Muscle layer of duodenum (tissue), 2 donors: ENCODE measurements around the gene SLC6A18.

ENCODE experiments used
- H3K27ac ChIP-seq: one replicate; pipeline ENCODE4 v1.7.0; 2013; ENCODE audit warnings: mild to moderate bottlenecking, low read length
- H3K27me3 ChIP-seq: one replicate; pipeline ENCODE4 v1.7.0; 2013; ENCODE audit warnings: low read depth, mild to moderate bottlenecking, control low read depth, low read length
- H3K36me3 ChIP-seq, 2 donors: one replicate each; pipeline ENCODE4 v1.7.0; 2013; ENCODE audit warnings: low read length in 2 of 2, control low read depth in 1 of 2, mild to moderate bottlenecking in 1 of 2; ENCODE audit not compliant: insufficient read depth in 2 of 2, control insufficient read depth in 1 of 2
- H3K4me1 ChIP-seq, 2 donors: one replicate each; pipeline ENCODE4 v1.7.0; 2013; ENCODE audit warnings: low read length in 2 of 2, mild to moderate bottlenecking in 2 of 2, control low read depth in 1 of 2, moderate library complexity in 1 of 2; ENCODE audit not compliant: insufficient read depth in 2 of 2, control insufficient read depth in 1 of 2
- H3K4me3 ChIP-seq, 2 donors: one replicate each; pipeline ENCODE4 v1.7.0; 2013; ENCODE audit warnings: low read length in 2 of 2, low read depth in 1 of 2, mild to moderate bottlenecking in 1 of 2
- H3K9me3 ChIP-seq, 2 donors: one replicate each; pipeline ENCODE4 v1.7.0; 2013; ENCODE audit warnings: low read length in 2 of 2, control low read depth in 1 of 2, mild to moderate bottlenecking in 1 of 2; ENCODE audit not compliant: control insufficient read depth in 1 of 2
- donor health status: healthy.

The SLC6A18 gene

GRCh38 chr5:1182360-1182632, 42.9 kb upstream of the SLC6A18 start:
- Histone ChIP-seq H3K36me3 (no peaks in the 10 kb centered on the region), H3K4me3 (no peak overlapping the region), H3K27me3 (no peaks in the 10 kb centered on the region), H3K9me3 (no peaks in the 10 kb centered on the region), H3K27ac (no peak overlapping the region), H3K4me1 (peaks cover 0 to 6% of the 10 kb centered on the region in 2 donors)

- Histone ChIP-seq H3K4me1 (peaks cover 0 to 6% of the 10 kb centered on the region in 2 donors), H3K36me3 (no peaks in the 10 kb centered on the region), H3K9me3 (no peaks in the 10 kb centered on the region), H3K27me3 (peaks cover 3% of the 10 kb centered on the region), H3K27ac (no peak overlapping the region), H3K4me3 (no peak overlapping the region)
Measured at GRCh38 chr5:1182633-1183423, 42.4 kb upstream of the SLC6A18 start.

GRCh38 chr5:1183424-1184162, 41.6 kb upstream of the SLC6A18 start:
- Histone ChIP-seq H3K27ac (no peak overlapping the region), H3K27me3 (peaks cover 5% of the 10 kb centered on the region)

GRCh38 chr5:1184163-1184470, 41.1 kb upstream of the SLC6A18 start:
- H3K4me3 ChIP-seq: no peak overlapping the region
- H3K4me1 ChIP-seq: peaks cover 0 to 9% of the 10 kb centered on the region in 2 donors
- H3K36me3 ChIP-seq: no peaks in the 10 kb centered on the region
- no peaks in the 10 kb centered on the region for H3K9me3 ChIP-seq
- peaks cover 5% of the 10 kb centered on the region for H3K27me3 ChIP-seq
- no peak overlapping the region for H3K27ac ChIP-seq

More at GRCh38 chr5:1183424-1184162, 41.6 kb upstream of the SLC6A18 start:
- Histone ChIP-seq H3K9me3 (no peaks in the 10 kb centered on the region), H3K4me1 (peaks cover 0 to 9% of the 10 kb centered on the region in 2 donors), H3K4me3 (no peak overlapping the region), H3K36me3 (no peaks in the 10 kb centered on the region)

- H3K4me1 ChIP-seq: peaks cover 0 to 9% of the 10 kb centered on the region in 2 donors
- H3K9me3 ChIP-seq: no peaks in the 10 kb centered on the region
- H3K27me3 ChIP-seq: peaks cover 5% of the 10 kb centered on the region
- no peaks in the 10 kb centered on the region for H3K36me3 ChIP-seq
- no peak overlapping the region for H3K27ac ChIP-seq
- H3K4me3 ChIP-seq: no peak overlapping the region
Measured at GRCh38 chr5:1184481-1184880, 40.7 kb upstream of the SLC6A18 start.

GRCh38 chr5:1185038-1185627, 40.0 kb upstream of the SLC6A18 start:
- Histone ChIP-seq H3K4me3 (no peak overlapping the region), H3K36me3 (no peaks in the 10 kb centered on the region), H3K4me1 (peaks cover 0 to 9% of the 10 kb centered on the region in 2 donors), H3K9me3 (no peaks in the 10 kb centered on the region), H3K27me3 (peaks cover 5% of the 10 kb centered on the region), H3K27ac (no peak overlapping the region)

GRCh38 chr5:1185629-1186350, 39.4 kb upstream of the SLC6A18 start:
- H3K9me3 ChIP-seq: no peaks in the 10 kb centered on the region
- no peak overlapping the region for H3K4me3 ChIP-seq
- H3K36me3 ChIP-seq: no peaks in the 10 kb centered on the region
- H3K4me1 ChIP-seq: peaks cover 0 to 9% of the 10 kb centered on the region in 2 donors
- no peak overlapping the region for H3K27ac ChIP-seq
- peaks cover 7% of the 10 kb centered on the region for H3K27me3 ChIP-seq

GRCh38 chr5:1186351-1187233, 38.6 kb upstream of the SLC6A18 start:
- Histone ChIP-seq H3K4me3 (no peak overlapping the region), H3K9me3 (no peaks in the 10 kb centered on the region), H3K4me1 (peaks cover 0 to 9% of the 10 kb centered on the region in 2 donors), H3K27me3 (peaks cover 8% of the 10 kb centered on the region), H3K36me3 (no peaks in the 10 kb centered on the region), H3K27ac (no peak overlapping the region)

GRCh38 chr5:1187234-1187949, 37.8 kb upstream of the SLC6A18 start:
- Histone ChIP-seq H3K27ac (no peak overlapping the region), H3K4me1 (peaks cover 0 to 9% of the 10 kb centered on the region in 2 donors), H3K27me3 (peaks cover 8% of the 10 kb centered on the region)

GRCh38 chr5:1187950-1188334, 37.2 kb upstream of the SLC6A18 start:
- Histone ChIP-seq H3K36me3 (no peaks in the 10 kb centered on the region), H3K4me1 (peaks cover 0 to 9% of the 10 kb centered on the region in 2 donors), H3K4me3 (no peak overlapping the region), H3K9me3 (no peaks in the 10 kb centered on the region), H3K27ac (no peak overlapping the region), H3K27me3 (peaks cover 8% of the 10 kb centered on the region)

More at GRCh38 chr5:1187234-1187949, 37.8 kb upstream of the SLC6A18 start:
- H3K36me3 ChIP-seq: no peaks in the 10 kb centered on the region
- H3K4me3 ChIP-seq: no peak overlapping the region
- no peaks in the 10 kb centered on the region for H3K9me3 ChIP-seq
